HG03108 (cell line): ENCODE data around the gene URM1.

Source experiments
- ATAC-seq: cut with Tn5 transposase; IDR thresholded peaks from one replicate; pipeline ENCODE4 v1.9.1; 2021; ENCODE audit warnings: moderate library complexity; ENCODE audit not compliant: unreplicated experiment

URM1 gene

DNA sequence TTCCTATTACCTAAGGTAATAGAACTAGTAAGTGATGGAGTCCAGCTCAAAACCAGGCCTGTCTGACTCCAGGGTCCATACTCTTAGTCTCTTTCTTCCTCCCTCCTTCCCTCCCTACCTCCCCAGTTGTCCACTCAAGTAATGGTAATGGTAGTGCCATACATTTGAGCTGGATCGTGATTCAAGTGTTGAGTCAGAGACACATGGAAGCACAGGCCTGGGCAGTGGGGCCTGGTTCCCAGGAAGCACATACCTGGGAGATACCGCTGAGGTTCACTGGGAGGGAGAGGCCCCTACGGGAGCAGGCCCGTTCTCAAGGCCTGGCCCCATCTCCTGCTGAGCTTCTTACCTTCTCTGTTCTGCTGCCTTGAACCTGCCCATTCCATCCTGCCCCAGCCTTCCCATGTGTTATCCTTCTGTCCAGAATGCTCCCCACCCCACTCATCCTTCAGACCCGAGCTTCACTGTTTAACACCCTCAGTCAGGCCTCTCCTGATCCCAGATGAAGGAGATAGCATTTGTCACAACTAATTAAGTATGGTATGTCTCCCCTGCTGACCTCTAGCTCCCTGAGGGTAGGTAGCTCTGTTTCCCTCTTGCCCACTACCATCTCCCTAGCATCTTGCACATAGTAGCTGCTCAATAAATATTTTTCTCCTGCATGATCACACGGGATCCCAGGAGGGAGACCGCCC lies 13.8 kb downstream of the URM1 start:
- ATAC-seq = no peak

- no peak for ATAC-seq
Measured at GRCh38 chr9:128385496-128386460, 14.6 kb downstream of the URM1 start.

GRCh38 chr9:128388150-128388549 lies 17.0 kb downstream of the URM1 start:
- ATAC-seq = no peak

DNA sequence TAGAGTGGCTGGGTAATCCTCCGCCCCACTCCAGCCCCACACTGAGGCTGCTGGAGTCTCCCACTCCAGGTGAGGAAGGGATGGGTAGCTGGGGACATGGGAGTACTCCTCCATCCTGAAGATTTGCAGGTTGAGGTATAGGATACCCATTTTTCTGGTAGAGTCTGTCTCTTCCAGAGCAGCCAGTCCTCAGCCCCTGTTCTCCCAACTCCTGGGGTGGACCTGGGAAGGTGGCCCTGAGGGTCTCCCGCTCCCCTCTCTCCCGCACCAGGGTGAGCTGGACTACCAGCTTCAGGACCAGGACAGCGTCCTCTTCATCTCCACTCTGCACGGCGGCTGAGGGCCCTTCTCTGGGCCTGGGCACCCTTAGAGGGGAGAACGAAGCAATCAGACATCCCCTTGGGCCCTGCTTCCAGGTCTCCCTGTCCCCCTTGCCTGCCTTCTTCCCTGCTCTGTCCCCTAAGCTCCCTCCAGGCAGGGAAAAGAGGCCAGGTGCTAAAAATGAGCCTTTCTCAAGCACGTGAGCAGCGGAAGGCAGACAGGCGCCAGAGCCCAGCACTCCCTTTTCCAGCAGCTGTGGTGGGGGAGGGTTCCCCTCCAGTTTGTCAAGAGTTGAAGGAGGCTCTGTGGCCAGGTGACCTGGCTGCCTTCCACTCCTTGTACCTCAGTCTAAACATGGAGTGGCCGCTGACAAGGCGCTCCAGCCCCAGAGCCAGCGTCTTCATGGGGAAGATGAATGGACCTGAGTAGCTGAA lies 18.4 kb downstream of the URM1 start:
- ATAC-seq = no peak

GRCh38 chr9:128390150-128390812 lies 19.1 kb downstream of the URM1 start:
- ATAC-seq = no peak

DNA sequence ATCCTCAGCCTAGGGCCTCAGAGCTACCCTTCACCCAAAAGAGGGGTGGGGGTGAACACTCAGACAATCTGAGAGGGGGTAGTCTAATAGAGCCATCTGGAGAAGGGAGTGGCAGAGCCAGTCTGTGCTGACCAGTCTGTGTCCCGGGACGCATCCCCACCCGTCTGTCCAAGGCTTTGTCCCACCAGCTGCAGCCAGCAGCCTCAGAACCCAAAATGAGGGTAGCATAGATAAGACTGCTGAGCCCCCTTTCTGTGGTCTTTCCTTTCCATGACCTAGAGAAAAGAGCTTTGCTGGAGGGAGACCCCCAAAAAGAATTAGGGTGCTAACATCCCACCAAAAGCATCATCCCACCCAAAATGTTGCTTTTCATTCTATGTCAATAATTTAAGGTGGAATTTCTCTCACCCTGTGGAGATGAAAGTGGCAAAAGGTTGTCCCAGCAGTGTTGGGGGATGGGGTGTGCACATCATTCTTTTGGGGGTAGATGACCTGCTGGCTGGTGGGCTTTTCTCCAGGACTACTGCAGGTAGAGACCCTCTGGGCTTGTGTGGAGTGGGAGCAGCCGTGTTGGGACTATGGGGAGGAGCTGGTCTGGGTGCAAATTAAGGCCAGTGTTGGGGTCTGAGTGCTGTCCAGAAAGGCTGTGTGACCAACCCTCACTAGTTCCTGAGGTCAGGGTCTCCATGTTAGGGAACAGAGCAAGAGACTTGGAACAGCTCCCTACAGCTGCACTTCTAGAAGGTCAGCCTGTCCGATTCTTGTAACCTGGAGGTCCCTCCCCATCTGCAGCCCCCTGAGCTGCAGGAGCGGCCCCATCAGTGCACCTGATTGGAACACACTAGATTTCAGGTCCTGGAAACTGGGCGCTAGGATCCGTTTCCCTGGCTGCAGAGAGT lies 19.9 kb downstream of the URM1 start:
- ATAC-seq = no peak

GRCh38 chr9:128391956-128392301 lies 20.8 kb downstream of the URM1 start:
- no peak for ATAC-seq

DNA sequence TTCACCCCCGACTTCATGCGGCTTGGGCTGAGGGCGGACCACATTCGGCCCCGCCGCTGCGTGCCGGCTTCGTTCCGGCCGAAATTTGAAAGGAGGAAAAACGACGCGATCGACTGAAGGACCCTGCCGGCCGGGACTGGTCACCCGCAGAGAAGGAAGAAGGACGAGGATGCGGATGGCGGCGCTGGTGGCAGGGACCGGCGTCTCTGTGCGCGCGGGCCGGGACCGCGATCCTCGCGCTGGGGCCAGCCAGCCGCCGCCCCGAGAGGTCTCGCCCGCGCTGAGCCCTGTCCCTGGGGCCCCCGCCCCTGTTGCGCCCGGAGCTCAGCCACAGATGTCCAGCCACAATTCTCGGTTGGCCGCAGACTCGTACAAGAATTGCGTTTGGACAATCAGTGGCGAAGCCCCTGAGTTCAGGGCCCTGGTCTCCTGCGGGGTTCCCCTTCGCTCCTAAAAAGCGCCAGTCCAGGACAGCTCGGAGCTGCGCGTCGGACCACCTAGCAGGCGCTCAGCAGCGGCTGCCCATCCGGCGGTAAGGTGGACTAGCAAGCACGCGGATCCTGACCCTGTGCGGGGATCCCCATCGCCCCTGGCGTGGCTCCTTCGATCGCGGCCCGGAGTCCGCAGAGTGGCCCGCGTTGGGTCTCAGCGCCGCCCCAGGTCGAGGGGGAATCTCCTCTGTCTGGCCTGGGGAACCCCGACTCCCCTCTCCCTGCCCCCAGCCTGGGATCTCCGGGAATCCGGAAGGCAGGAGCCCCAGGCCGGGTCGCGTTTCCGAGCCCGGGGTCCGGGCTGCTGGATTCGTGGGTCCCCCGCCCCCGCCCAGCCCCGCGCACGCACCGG lies 21.3 kb downstream of the URM1 start:
- no peak for ATAC-seq

GRCh38 chr9:128393145-128393775 lies 22.1 kb downstream of the URM1 start:
- no peak for ATAC-seq

DNA sequence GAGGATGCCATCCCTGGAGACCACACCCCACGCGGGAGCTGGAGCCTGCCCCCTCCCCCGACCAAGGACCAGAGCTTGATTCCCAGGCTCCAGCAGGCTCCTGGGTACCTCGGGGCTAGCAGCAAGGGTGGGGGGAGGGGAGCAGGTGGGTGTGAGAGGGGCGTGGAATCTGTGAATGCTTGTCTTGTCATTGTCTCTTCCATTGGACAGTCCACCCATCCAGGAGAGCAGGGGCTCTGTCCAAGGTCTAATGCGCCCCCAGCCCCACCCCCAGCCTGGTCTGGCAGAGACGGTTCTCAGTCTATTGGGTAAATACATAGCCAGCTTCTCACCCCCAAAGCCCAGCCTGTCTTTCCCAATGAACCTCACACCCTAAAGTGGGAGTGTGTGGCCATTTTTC lies 22.8 kb downstream of the URM1 start:
- ATAC-seq = no peak

DNA sequence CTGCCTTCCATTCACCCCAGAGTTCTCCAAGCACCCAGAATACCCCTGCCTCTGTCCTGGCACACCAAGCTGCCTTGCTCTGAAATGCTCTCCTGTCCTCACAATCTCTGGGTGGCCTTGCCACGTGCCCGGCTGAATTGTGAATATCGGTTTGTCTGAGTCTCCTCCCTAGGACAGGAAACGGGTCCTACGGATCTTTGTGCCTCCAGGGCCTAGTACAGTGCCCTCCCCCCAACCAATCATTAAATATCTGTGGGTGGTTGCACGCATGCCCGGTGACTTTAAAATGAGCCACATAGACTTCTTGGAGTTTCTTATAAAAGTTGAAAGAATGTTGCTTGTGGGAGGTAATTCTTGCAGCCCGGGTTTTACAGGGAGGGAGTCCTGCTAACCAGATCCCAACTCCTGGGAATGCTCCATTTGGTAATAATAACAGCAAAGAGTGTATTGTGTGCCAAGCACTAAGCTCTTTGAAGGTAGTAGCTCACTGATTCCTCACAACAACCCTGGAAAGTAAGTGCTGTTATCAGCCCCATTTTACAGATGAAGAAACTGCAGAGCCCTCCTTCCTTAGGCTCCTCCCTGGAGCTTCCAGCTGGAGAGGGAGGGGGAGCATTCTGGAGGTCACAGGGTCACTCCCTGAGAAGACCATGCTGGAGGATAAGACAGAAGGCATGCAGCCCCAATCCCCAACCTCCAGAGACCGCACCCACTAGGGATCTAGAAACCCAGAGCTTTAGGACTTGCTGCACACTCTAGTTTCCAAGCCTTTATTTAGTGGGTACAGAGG lies 23.4 kb downstream of the URM1 start:
- no peak for ATAC-seq

DNA sequence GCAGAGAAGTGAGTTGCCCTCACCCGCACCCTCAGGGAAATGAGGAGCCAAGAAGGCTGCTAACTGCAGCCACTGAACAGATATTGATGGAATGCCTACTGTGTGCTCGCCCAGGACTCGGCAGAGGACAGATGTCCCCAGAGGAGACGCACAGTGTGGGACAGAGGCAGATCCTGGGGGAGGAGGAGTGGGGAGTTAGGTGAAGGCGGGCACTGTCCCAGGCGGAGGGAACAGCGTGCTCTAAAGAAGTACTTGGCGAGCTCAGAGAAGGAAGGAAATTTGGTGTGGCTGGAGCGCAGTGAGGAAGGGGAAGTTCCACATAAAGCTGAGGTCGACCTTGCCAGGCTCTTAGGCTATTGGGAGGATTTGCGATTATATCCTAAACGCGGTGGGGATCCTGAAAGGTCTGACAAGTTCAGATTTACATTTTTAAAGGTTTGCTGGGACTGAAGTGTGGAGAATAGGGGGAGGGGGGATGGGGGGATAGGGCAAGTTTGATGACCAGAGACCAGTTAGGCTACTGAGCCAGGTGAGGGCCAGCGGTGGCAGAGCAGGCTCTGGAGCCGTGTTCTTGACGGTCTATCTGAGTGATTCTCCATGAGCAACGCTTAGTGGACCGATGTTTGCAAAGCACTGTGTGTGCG lies 25.9 kb downstream of the URM1 start:
- no peak for ATAC-seq

- ATAC-seq = no peak
Measured at GRCh38 chr9:128397831-128398230, 26.7 kb downstream of the URM1 start.

GRCh38 chr9:128399861-128400260 lies 28.7 kb downstream of the URM1 start:
- ATAC-seq = no peak

- no peak for ATAC-seq
Measured at GRCh38 chr9:128404560-128404959, 33.4 kb downstream of the URM1 start.

GRCh38 chr9:128405077-128405779 lies 34.1 kb downstream of the URM1 start:
- no peak for ATAC-seq

GRCh38 chr9:128405780-128406171 lies 34.6 kb downstream of the URM1 start:
- no peak for ATAC-seq
